ENCODE results near the gene FKRP.

The FKRP gene

GRCh38 chr19:46787331-46788261, 41.7 kb downstream of the FKRP start:
- peak overlapping the region; percentile 94 for H3K4me3 ChIP-seq (ENCODE audit: low read depth, low read length)
- TF ChIP-seq CTCF (IDR thresholded peaks at IDR 0.05; ENCODE audit: low read depth, low read length, missing control alignments) = no peak
- DNase-seq (ENCODE audit: low read depth) = no peak

- no peak for TF ChIP-seq CTCF (IDR thresholded peaks at IDR 0.05; ENCODE audit: low read depth, low read length, missing control alignments)
- peak; percentile 90 for DNase-seq (ENCODE audit: low read depth)
These were observed 42.6 kb downstream of the FKRP start, which contains the start of gene SLC1A5 for GRCh38 chr19:46788262-46788967. Gene SLC1A5 (minus strand): TSS chr19:46788594. CDS start chr19:46787965, 629 bp downstream.

GRCh38 chr19:46788968-46789338, 43.1 kb downstream of the FKRP start:
- no peak for DNase-seq (ENCODE audit: low read depth)
- no peak overlapping the region for H3K4me3 ChIP-seq (ENCODE audit: low read depth, low read length)
- TF ChIP-seq CTCF (IDR thresholded peaks at IDR 0.05; ENCODE audit: low read depth, low read length, missing control alignments) = no peak

More at GRCh38 chr19:46788262-46788967, 42.6 kb downstream of the FKRP start, which contains the start of gene SLC1A5:
- peak within 1 kb of the TSS; percentile 94 for H3K4me3 ChIP-seq (ENCODE audit: low read depth, low read length)

GRCh38 chr19:46789371-46789770, 43.5 kb downstream of the FKRP start:
- TF ChIP-seq CTCF (IDR thresholded peaks at IDR 0.05; ENCODE audit: low read depth, low read length, missing control alignments) = no peak
- no peak for DNase-seq (ENCODE audit: low read depth)
- H3K4me3 ChIP-seq (ENCODE audit: low read depth, low read length) = no peak overlapping the region

GRCh38 chr19:46791944-46792343, 46.1 kb downstream of the FKRP start:
- TF ChIP-seq CTCF (IDR thresholded peaks at IDR 0.05; ENCODE audit: low read depth, low read length, missing control alignments) = no peak
- no peak overlapping the region for H3K4me3 ChIP-seq (ENCODE audit: low read depth, low read length)
- DNase-seq (ENCODE audit: low read depth) = no peak

GRCh38 chr19:46797881-46798280, 52.0 kb downstream of the FKRP start:
- no peak for DNase-seq (ENCODE audit: low read depth)
- no peak for TF ChIP-seq CTCF (IDR thresholded peaks at IDR 0.05; ENCODE audit: low read depth, low read length, missing control alignments)
- H3K4me3 ChIP-seq (ENCODE audit: low read depth, low read length) = no peak overlapping the region

Measured in GM12864 (cell line).